ENCODE measurements around the gene ARMC2.
"Not testable (repeated sequence)": the region's sequence is repeated elsewhere in the genome, so short reads cannot be mapped to it uniquely, and the experiment has no call there.

The ARMC2 gene

GRCh38 chr6:108952776-108953486 lies 104.7 kb downstream of the ARMC2 start:
- DNase-seq (ENCODE audit: low read depth) = no peak

- DNase-seq (ENCODE audit: low read depth) = no peak
Measured at GRCh38 chr6:108953681-108954080, 105.5 kb downstream of the ARMC2 start.

GRCh38 chr6:108955329-108955949 lies 107.2 kb downstream of the ARMC2 start:
- DNase-seq (ENCODE audit: low read depth) = no peak

- no peak for DNase-seq (ENCODE audit: low read depth)
Measured at GRCh38 chr6:108957221-108957620, 109.0 kb downstream of the ARMC2 start.

GRCh38 chr6:108958900-108959770 lies 110.9 kb downstream of the ARMC2 start:
- no peak for DNase-seq (ENCODE audit: low read depth)

GRCh38 chr6:108959972-108960582 lies 111.9 kb downstream of the ARMC2 start:
- no peak for DNase-seq (ENCODE audit: low read depth)

- no peak for DNase-seq (ENCODE audit: low read depth)
Measured at GRCh38 chr6:108960601-108961000, 112.4 kb downstream of the ARMC2 start.

- no peak for DNase-seq (ENCODE audit: low read depth)
Measured at GRCh38 chr6:108961077-108961476, 112.9 kb downstream of the ARMC2 start.

- DNase-seq (ENCODE audit: low read depth) = no peak
Measured at GRCh38 chr6:108961985-108962384, 113.8 kb downstream of the ARMC2 start.

- DNase-seq (ENCODE audit: low read depth) = no peak
Measured at GRCh38 chr6:108966251-108966650, 118.0 kb downstream of the ARMC2 start.

- DNase-seq (ENCODE audit: low read depth) = no peak
Measured at GRCh38 chr6:108966855-108967755, 118.9 kb downstream of the ARMC2 start.

- no peak for DNase-seq (ENCODE audit: low read depth)
Measured at GRCh38 chr6:108968325-108969316, 120.4 kb downstream of the ARMC2 start.

- DNase-seq (ENCODE audit: low read depth) = no peak
Measured at GRCh38 chr6:108969776-108970175, 121.6 kb downstream of the ARMC2 start.

- no peak for DNase-seq (ENCODE audit: low read depth)
Measured at GRCh38 chr6:108974201-108974600, 126.0 kb downstream of the ARMC2 start.

GRCh38 chr6:108978638-108979037 lies 130.4 kb downstream of the ARMC2 start:
- not testable (repeated sequence) for DNase-seq (ENCODE audit: low read depth)

GRCh38 chr6:108982154-108983113 lies 134.2 kb downstream of the ARMC2 start:
- no peak for DNase-seq (ENCODE audit: low read depth)

GRCh38 chr6:108983151-108983550 lies 134.9 kb downstream of the ARMC2 start:
- no peak for DNase-seq (ENCODE audit: low read depth)

GRCh38 chr6:108985301-108985700 lies 137.1 kb downstream of the ARMC2 start:
- no peak for DNase-seq (ENCODE audit: low read depth)

GRCh38 chr6:108987156-108987555 lies 138.9 kb downstream of the ARMC2 start:
- DNase-seq (ENCODE audit: low read depth) = no peak

Data from stimulated activated CD8-positive, alpha-beta memory T cell treated with anti-CD3 and anti-CD28 coated beads, Interleukin-7, amount 100 ng/mL, for 24 hours (primary cell).